Measurements from ENCODE around the gene SEC31B.

The SEC31B gene

GRCh38 chr10:100518761-100519241 lies 860 bp downstream of the SEC31B start:
- peak; percentile 15 for DNase-seq (ENCODE audit: extremely low read depth, low read depth)
- TF ChIP-seq, protein P1, sequence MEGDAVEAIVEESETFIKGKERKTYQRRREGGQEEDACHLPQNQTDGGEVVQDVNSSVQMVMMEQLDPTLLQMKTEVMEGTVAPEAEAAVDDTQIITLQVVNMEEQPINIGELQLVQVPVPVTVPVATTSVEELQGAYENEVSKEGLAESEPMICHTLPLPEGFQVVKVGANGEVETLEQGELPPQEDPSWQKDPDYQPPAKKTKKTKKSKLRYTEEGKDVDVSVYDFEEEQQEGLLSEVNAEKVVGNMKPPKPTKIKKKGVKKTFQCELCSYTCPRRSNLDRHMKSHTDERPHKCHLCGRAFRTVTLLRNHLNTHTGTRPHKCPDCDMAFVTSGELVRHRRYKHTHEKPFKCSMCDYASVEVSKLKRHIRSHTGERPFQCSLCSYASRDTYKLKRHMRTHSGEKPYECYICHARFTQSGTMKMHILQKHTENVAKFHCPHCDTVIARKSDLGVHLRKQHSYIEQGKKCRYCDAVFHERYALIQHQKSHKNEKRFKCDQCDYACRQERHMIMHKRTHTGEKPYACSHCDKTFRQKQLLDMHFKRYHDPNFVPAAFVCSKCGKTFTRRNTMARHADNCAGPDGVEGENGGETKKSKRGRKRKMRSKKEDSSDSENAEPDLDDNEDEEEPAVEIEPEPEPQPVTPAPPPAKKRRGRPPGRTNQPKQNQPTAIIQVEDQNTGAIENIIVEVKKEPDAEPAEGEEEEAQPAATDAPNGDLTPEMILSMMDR (IDR thresholded peaks at IDR 0.05; ENCODE audit: low read depth, low read length): peak; percentile 74

- TF ChIP-seq, protein P1 (IDR thresholded peaks at IDR 0.05; ENCODE audit: low read depth, low read length): no peak
- DNase-seq (ENCODE audit: extremely low read depth, low read depth): no peak
Observed at GRCh38 chr10:100516847-100517246, 2.8 kb downstream of the SEC31B start.

DNA sequence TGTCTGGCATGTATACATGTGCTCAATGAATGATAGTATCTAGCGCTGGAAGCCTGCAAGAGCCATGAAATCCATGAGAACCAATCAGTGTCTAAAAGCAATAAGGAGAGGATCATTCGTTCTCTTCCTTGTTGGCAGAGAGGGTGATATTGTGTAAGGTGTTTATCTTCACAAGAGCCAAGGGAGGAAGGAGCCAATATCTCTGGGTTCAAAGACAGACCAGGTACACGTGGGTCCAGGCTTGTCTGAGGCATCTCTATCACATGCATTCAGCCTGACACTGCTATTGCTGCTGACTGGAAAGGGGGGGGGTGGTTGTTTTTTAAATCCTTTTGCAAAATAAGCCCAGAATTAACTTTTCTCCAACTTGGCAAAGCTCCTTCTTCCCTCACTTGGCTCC lies 4.0 kb downstream of the SEC31B start:
- no peak for DNase-seq (ENCODE audit: extremely low read depth, low read depth)
- TF ChIP-seq, protein P1 (IDR thresholded peaks at IDR 0.05; ENCODE audit: low read depth, low read length): no peak

DNA sequence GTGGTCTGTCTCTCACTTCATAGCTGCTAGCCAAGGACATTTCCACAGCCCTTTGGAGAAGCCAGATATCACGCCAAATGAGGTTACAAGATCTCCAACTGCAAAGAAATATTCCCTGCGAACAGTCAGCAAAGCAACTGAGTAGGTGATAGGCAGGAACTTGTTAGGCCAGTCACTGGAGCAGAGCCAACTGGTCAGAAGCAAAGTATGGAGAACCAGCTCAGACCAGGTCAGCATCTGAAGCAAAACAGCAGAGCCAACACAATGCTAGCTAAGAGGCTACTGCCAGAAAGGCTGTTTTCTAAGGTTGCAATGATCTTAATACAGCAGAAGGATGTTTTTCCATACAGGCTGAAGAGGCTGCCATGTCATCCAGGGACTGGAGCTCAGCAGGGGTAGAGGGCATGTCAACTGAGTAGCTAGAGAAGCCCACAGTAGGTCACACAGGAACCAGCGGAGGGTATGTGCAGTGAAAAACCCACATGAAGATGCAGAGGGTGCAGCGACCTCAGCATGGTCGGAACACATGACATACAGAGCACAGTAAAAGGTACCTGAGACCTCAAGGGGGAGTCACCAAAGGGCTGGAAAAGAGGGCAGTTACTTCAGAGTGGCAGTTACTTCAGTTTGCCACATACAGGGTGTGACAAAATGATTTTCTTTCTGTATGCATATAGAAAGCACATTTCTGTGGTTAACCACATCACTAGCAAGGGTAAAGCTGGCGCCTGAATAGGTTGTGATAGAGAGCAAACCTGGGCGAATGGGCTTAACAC lies 8.9 kb downstream of the SEC31B start:
- no peak for DNase-seq (ENCODE audit: extremely low read depth, low read depth)

DNA sequence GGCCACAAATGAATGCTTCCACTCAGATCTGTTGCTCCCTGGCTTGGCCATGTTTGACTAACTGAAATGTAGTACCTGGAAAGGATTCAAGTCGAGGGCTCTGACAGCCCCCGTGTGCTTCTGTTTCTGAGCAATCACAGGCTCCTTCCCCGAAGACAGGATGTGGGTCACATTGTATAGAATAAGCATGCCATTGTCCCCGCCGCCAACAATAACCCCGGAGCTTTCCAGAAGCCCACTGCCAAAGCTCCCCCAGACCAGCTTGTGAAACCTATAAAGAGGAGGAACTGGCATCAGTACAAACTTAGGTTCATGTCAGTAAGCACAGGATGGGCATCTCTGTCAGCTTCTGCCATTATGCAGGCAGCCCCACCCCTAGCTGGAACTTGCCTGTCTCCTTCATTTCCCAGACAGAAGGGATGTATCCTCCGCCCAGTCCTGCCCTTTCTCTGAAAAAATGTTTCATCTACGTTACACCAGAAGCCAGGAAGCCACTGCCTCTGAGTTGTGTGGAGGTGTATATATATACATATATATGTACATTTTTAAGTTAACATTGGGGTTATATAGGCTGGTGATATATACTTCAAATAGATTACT lies 10.3 kb downstream of the SEC31B start:
- TF ChIP-seq, protein P1 (IDR thresholded peaks at IDR 0.05; ENCODE audit: low read depth, low read length): no peak
- no peak for DNase-seq (ENCODE audit: extremely low read depth, low read depth)

More for the DNA sequence above, 8.9 kb downstream of the SEC31B start:
- TF ChIP-seq, protein P1 (IDR thresholded peaks at IDR 0.05; ENCODE audit: low read depth, low read length): no peak

- peak; percentile 23 for DNase-seq (ENCODE audit: extremely low read depth, low read depth)
- TF ChIP-seq, protein P1 (IDR thresholded peaks at IDR 0.05; ENCODE audit: low read depth, low read length): peak; percentile 71
Observed at GRCh38 chr10:100508691-100509150, 10.9 kb downstream of the SEC31B start.

GRCh38 chr10:100508266-100508665 lies 11.4 kb downstream of the SEC31B start:
- TF ChIP-seq, protein P1 (IDR thresholded peaks at IDR 0.05; ENCODE audit: low read depth, low read length): no peak
- DNase-seq (ENCODE audit: extremely low read depth, low read depth): no peak

Data from AG09319 (cell line).